HCT116 (cell line): ENCODE results near the gene SUN5.

ENCODE experiments used
- CTCF ChIP-seq, 3 experiments: fragments of 200-600 bp in 1 of 3; sonication (generic) in 1 of 3; IDR thresholded peaks in 2 of 3; conservative IDR thresholded peaks in 1 of 3; 2 replicates each; pipeline ENCODE4 v1.5.1; 2012 to 2017; ENCODE audit warnings: low read depth in 2 of 3, low read length in 2 of 3, antibody characterized with exemption in 1 of 3, borderline replicate concordance in 1 of 3, control low read depth in 1 of 3, mild to moderate bottlenecking in 1 of 3, mixed read lengths in 1 of 3, mixed run types in 1 of 3, moderate library complexity in 1 of 3; ENCODE audit not compliant: insufficient read depth in 1 of 3
- EZH2 ChIP-seq: fragments of 200-600 bp; sonication (generic); IDR thresholded peaks from 2 replicates; pipeline ENCODE4 v1.6.1; 2017; ENCODE audit warnings: antibody characterized with exemption, mixed run types
- EZH2phosphoT487 ChIP-seq: fragments of 200-600 bp; IDR thresholded peaks from 2 replicates; pipeline ENCODE4 v1.6.1; 2018; ENCODE audit warnings: antibody characterized with exemption, borderline replicate concordance
- JUND ChIP-seq: IDR thresholded peaks from 2 replicates; pipeline ENCODE4 v1.6.1; 2012
- POLR2A ChIP-seq: IDR thresholded peaks from 2 replicates; pipeline ENCODE4 v1.7.0; 2011; ENCODE audit warnings: borderline replicate concordance; ENCODE audit not compliant: insufficient read depth, insufficient read length; ENCODE audit errors: extremely low read depth
- POLR2AphosphoS5 ChIP-seq: IDR thresholded peaks from 2 replicates; pipeline ENCODE4 v1.6.1; 2011; ENCODE audit warnings: mild to moderate bottlenecking, low read depth, low read length, moderate library complexity
- RAD21 ChIP-seq: IDR thresholded peaks from 2 replicates; pipeline ENCODE4 v1.6.1; 2012; ENCODE audit warnings: low read depth, mild to moderate bottlenecking
- SIN3A ChIP-seq: IDR thresholded peaks from 2 replicates; pipeline ENCODE4 v1.6.1; 2012; ENCODE audit warnings: low read depth
- SP1 ChIP-seq: IDR thresholded peaks from 2 replicates; pipeline ENCODE4 v1.6.1; 2012; ENCODE audit warnings: low read depth
- SRF ChIP-seq: IDR thresholded peaks from 2 replicates; pipeline ENCODE4 v1.6.1; 2012; ENCODE audit warnings: low read depth
- ZFX ChIP-seq: fragments of 450-650 bp; IDR thresholded peaks from 2 replicates; pipeline ENCODE4 v1.6.1; 2017
- ZNF274 ChIP-seq: fragments of 200-500 bp; sonication (Bioruptor generic); IDR thresholded peaks from 2 replicates; pipeline ENCODE4 v1.6.1; 2014; ENCODE audit warnings: mild to moderate bottlenecking, low read depth, low read length, inconsistent platforms

GRCh38 chr20:33031531-33031930 lies 27.3 kb upstream of the SUN5 start, which contains the start of gene BPIFB6:
- no peak for TF ChIP-seq CTCF (IDR thresholded peaks at IDR 0.05 in 2 of 3, conservative IDR thresholded peaks at IDR 0.05 in 1 of 3; ENCODE audit: borderline replicate concordance in 1 of 3, insufficient read depth in 1 of 3, low read depth in 2 of 3, low read length in 2 of 3)
- no peak for TF ChIP-seq ZNF274
- TF ChIP-seq EZH2: no peak
- TF ChIP-seq POLR2A: no peak
- no peak for TF ChIP-seq SP1
- TF ChIP-seq ZFX: no peak
- TF ChIP-seq SIN3A: no peak
- no peak for TF ChIP-seq SRF
- TF ChIP-seq JUND: no peak
- TF ChIP-seq RAD21: no peak
- no peak for TF ChIP-seq EZH2phosphoT487
- TF ChIP-seq POLR2AphosphoS5: no peak
